HepG2 (cell line): ENCODE results near the gene RHBDD2. TPM values are rescaled to one million over a fixed set of nuclear protein-coding genes. Genes with fewer than 3 reads are reported as not detected.

Experiments used
- ERF ChIP-seq: IDR thresholded peaks from 2 replicates; pipeline ENCODE4 v1.6.1; 2018; ENCODE audit warnings: missing biosample characterization, missing genetic modification reagents
- GMEB1 ChIP-seq: sonication (generic); formaldehyde crosslinking; IDR thresholded peaks from 2 replicates; pipeline ENCODE4 v1.5.1; 2020; ENCODE audit warnings: missing genetic modification reagents, mild to moderate bottlenecking, borderline replicate concordance
- GPBP1L1 ChIP-seq: sonication (generic); formaldehyde crosslinking; IDR thresholded peaks from 2 replicates; pipeline ENCODE4 v1.5.0; 2020; ENCODE audit warnings: mild to moderate bottlenecking, missing genetic modification reagents
- HBP1 ChIP-seq: IDR thresholded peaks from 2 replicates; pipeline ENCODE4 v1.6.1; 2016; ENCODE audit warnings: low read depth, control low read depth
- IKZF4 ChIP-seq: sonication (generic); formaldehyde crosslinking; IDR thresholded peaks from 2 replicates; pipeline ENCODE4 v1.5.1; 2020; ENCODE audit warnings: borderline replicate concordance, mild to moderate bottlenecking, low read depth, missing genetic modification reagents; ENCODE audit errors: not compliant biosample characterization
- JDP2 ChIP-seq: sonication (generic); formaldehyde crosslinking; IDR thresholded peaks from 2 replicates; pipeline ENCODE4 v1.8.1; 2022; ENCODE audit warnings: missing genetic modification reagents, borderline replicate concordance
- MEIS2 ChIP-seq: sonication (generic); formaldehyde crosslinking; IDR thresholded peaks from 2 replicates; pipeline ENCODE4 v1.9.0; 2021; ENCODE audit warnings: mild to moderate bottlenecking, missing genetic modification reagents
- MTF1 ChIP-seq: sonication (generic); formaldehyde crosslinking; IDR thresholded peaks from 2 replicates; pipeline ENCODE4 v1.5.0; 2020; ENCODE audit warnings: missing genetic modification reagents
- NFKBIZ ChIP-seq: IDR thresholded peaks from 2 replicates; pipeline ENCODE4 v1.6.1; 2018; ENCODE audit warnings: missing genetic modification reagents, missing compliant biosample characterization
- NR2F2 ChIP-seq: IDR thresholded peaks from 2 replicates; pipeline ENCODE4 v1.6.1; 2012; ENCODE audit warnings: low read depth, inconsistent platforms, borderline replicate concordance
- TBP ChIP-seq: sonication (generic); formaldehyde crosslinking; IDR thresholded peaks from 2 replicates; pipeline ENCODE4 v1.5.0; 2020; ENCODE audit warnings: missing genetic modification reagents
- THRA ChIP-seq: sonication (generic); formaldehyde crosslinking; IDR thresholded peaks from 2 replicates; pipeline ENCODE4 v1.4.0; 2020; ENCODE audit warnings: missing genetic modification reagents, borderline replicate concordance
- ZFP82 ChIP-seq: sonication (generic); formaldehyde crosslinking; IDR thresholded peaks from 2 replicates; pipeline ENCODE4 v1.5.1; 2020; ENCODE audit warnings: mild to moderate bottlenecking, missing genetic modification reagents, borderline replicate concordance
- ZNF264 ChIP-seq: sonication (generic); formaldehyde crosslinking; IDR thresholded peaks from 2 replicates; pipeline ENCODE4 v1.4.0; 2020; ENCODE audit warnings: missing genetic modification reagents
- ZNF446 ChIP-seq: sonication (generic); formaldehyde crosslinking; IDR thresholded peaks from 2 replicates; pipeline ENCODE4 v1.5.0; 2020; ENCODE audit warnings: mild to moderate bottlenecking, missing genetic modification reagents
- ZNF543 ChIP-seq: sonication (generic); formaldehyde crosslinking; IDR thresholded peaks from 2 replicates; pipeline ENCODE4 v1.4.0; 2020; ENCODE audit warnings: mild to moderate bottlenecking, missing genetic modification reagents
- ZNF644 ChIP-seq: IDR thresholded peaks from 2 replicates; pipeline ENCODE4 v1.6.1; 2016; ENCODE audit warnings: low read depth
- ZNF749 ChIP-seq: sonication (generic); formaldehyde crosslinking; IDR thresholded peaks from 2 replicates; pipeline ENCODE4 v1.8.0; 2022; ENCODE audit warnings: mild to moderate bottlenecking, missing genetic modification reagents, moderate library complexity, borderline replicate concordance
- ZUFSP ChIP-seq: sonication (generic); formaldehyde crosslinking; IDR thresholded peaks from 2 replicates; pipeline ENCODE4 v1.9.0; 2021; ENCODE audit warnings: missing genetic modification reagents, mild to moderate bottlenecking, borderline replicate concordance
- polyA plus RNA-seq, 8 experiments: library from polyadenylated mRNA; depleted of rRNA in 3 of 8; stranded (reverse) in 7 of 8; unstranded in 1 of 8; fragments of >200 nt; fragmentation: Illumina TruSeq in 4 of 8; extraction: Trizol in 4 of 8; gene quantifications; 2 replicates each; pipeline versions ENCODE4 v1.2.1 to v1.2.3, GENCODE V29; 2011 to 2016; ENCODE audit warnings: low read depth in 4 of 8, missing spikeins in 1 of 8, mixed read lengths in 1 of 8; ENCODE audit not compliant: insufficient read depth in 1 of 8
- total RNA-seq, 5 experiments: library from RNA; depleted of rRNA; stranded (reverse); fragments of >200 nt; fragmentation: Illumina TruSeq; extraction: Trizol; gene quantifications; 2 replicates each; pipeline ENCODE4 v1.2.3, GENCODE V29; 2016; ENCODE audit warnings: low read depth in 1 of 5

RHBDD2 gene
- total and polyA plus RNA-seq, 2 of the 13 experiments (the other 11 are each of a cell fraction or from before 2014, with no cell fraction given) = 23.1 to 26.4 TPM

- TF ChIP-seq ZFP82 (CRISPR knock-in tag) = peak; percentile 93
- TF ChIP-seq HBP1 (CRISPR knock-in tag) = peak; percentile 89; the same call in 1 of the 2 replicates
- no peak; the same call in none of the 2 replicates for TF ChIP-seq ZNF543
- peak; percentile 73 for TF ChIP-seq MTF1
- TF ChIP-seq JDP2 (CRISPR knock-in tag) = no peak
- TF ChIP-seq THRA (CRISPR knock-in tag) = peak; percentile 65
- peak; percentile 91 for TF ChIP-seq ERF (CRISPR knock-in tag)
- no peak for TF ChIP-seq IKZF4
- TF ChIP-seq NFKBIZ (CRISPR knock-in tag) = peak; percentile 81; the same call in 1 of the 2 replicates
- peak; percentile 74; the same call in 1 of the 2 replicates for TF ChIP-seq ZNF446 (CRISPR knock-in tag)
- peak; percentile 75; the same call in 1 of the 2 replicates for TF ChIP-seq GMEB1 (CRISPR knock-in tag)
- no peak for TF ChIP-seq ZUFSP (CRISPR knock-in tag)
- TF ChIP-seq ZNF264 (CRISPR knock-in tag) = no peak
- TF ChIP-seq TBP = 0 out of 2 replicates have a peak, but pooled peaks have one; percentile 41
- TF ChIP-seq ZNF749 (CRISPR knock-in tag) = peak; percentile 77; the same call in 1 of the 2 replicates
- TF ChIP-seq MEIS2 (CRISPR knock-in tag) = peak; percentile 79; the same call in 1 of the 2 replicates
- no peak; the same call in 1 of the 2 replicates for TF ChIP-seq NR2F2
- no peak for TF ChIP-seq ZNF644 (CRISPR knock-in tag)
- no peak for TF ChIP-seq GPBP1L1 (CRISPR knock-in tag)
These were observed 36.0 kb downstream of the RHBDD2 start, which contains the start of gene POR (continued) for GRCh38 chr7:75914655-75915415.
